SK-N-SH (cell line): ENCODE measurements around the gene XAGE2.

Experiments used
- CHD2 ChIP-seq: fragments of 150-350 bp; IDR thresholded peaks from 2 replicates; pipeline ENCODE4 v1.6.1; 2018; ENCODE audit warnings: low read length; ENCODE audit not compliant: partially characterized antibody
- CTCF ChIP-seq: fragments of 200-600 bp; sonication (generic); IDR thresholded peaks from 2 replicates; pipeline ENCODE4 v1.6.1; 2017; ENCODE audit warnings: antibody characterized with exemption, mild to moderate bottlenecking, moderate library complexity
- EZH2phosphoT487 ChIP-seq: fragments of 200-600 bp; sonication (generic); IDR thresholded peaks from 2 replicates; pipeline ENCODE4 v1.6.1; 2017; ENCODE audit warnings: low read depth, mixed run types, mild to moderate bottlenecking, antibody characterized with exemption, moderate library complexity, borderline replicate concordance
- GATA2 ChIP-seq: sonication (generic); formaldehyde crosslinking; IDR thresholded peaks from 2 replicates; pipeline ENCODE4 v1.5.0; 2020; ENCODE audit warnings: mild to moderate bottlenecking, missing genetic modification reagents
- PBX3 ChIP-seq: IDR thresholded peaks from 2 replicates; pipeline ENCODE4; 2012
- RAD21 ChIP-seq: IDR thresholded peaks from 2 replicates; pipeline ENCODE4 v1.6.1; 2012; ENCODE audit warnings: mild to moderate bottlenecking, low read length
- RXRA ChIP-seq: IDR thresholded peaks from 2 replicates; pipeline ENCODE4 v1.4.0; 2012; ENCODE audit warnings: low read depth, mild to moderate bottlenecking, borderline replicate concordance
- ZBTB33 ChIP-seq: IDR thresholded peaks from 2 replicates; pipeline ENCODE4 v1.4.0; 2012; ENCODE audit warnings: low read depth, borderline replicate concordance

- TF ChIP-seq GATA2 (CRISPR knock-in tag) (no peak), CTCF (no peak), PBX3 (no peak), CHD2 (no peak), RAD21 (no peak), RXRA (no peak), EZH2phosphoT487 (no peak), ZBTB33 (no peak)
Observed at GRCh38 chrX:52410439-52411394, 41.9 kb downstream of the XAGE2 start.
